Lower leg skin (tissue), 4 donors: ENCODE data around the gene CACNB4. TPM values are rescaled to one million over a fixed set of nuclear protein-coding genes. Genes with fewer than 3 reads are reported as not detected.

Source experiments
- DNase-seq, 2 donors: peaks; one replicate each; pipeline ENCODE4 v3.0.0-alpha.2; 2019; ENCODE audit warnings: low spot score in 2 of 2
- H3K4me3 ChIP-seq: fragments of 200-600 bp; sonication (generic); 2 replicates; pipeline ENCODE4 v1.5.1; 2017; ENCODE audit warnings: mild to moderate bottlenecking, low read depth; ENCODE audit not compliant: poor library complexity, severe bottlenecking
- POLR2A ChIP-seq, 2 donors: fragments of 450-650 bp; IDR thresholded peaks; one replicate each; pipeline ENCODE4 v1.6.1; 2016 to 2017; ENCODE audit warnings: antibody characterized with exemption in 2 of 2, mild to moderate bottlenecking in 1 of 2, moderate library complexity in 1 of 2
- WGBS, 2 donors: methylation state at CpG; one replicate each; pipeline ENCODE4 v1.1.5; 2018; 5-methylcytosine and 5-hydroxymethylcytosine counted together
- intact Hi-C: fragments of 100-400 bp; cut with DNase I; formaldehyde crosslinking; loops from one replicate; pipeline ENCODE4 v1.15.0; 2023; ENCODE audit warnings: low total_unique reads
- total RNA-seq, 4 donors: library from RNA; depleted of rRNA; stranded (reverse); fragments of >200 nt; gene quantifications; one replicate each; pipeline ENCODE4 v1.1.0, GENCODE V29; 2016
- TF ChIP-seq, protein P1 (sequence below), 3 donors: fragments of 450-650 bp; IDR thresholded peaks; one replicate each; pipeline ENCODE4 v1.5.1; 2016; ENCODE audit warnings: antibody characterized with exemption in 3 of 3, mild to moderate bottlenecking in 3 of 3, moderate library complexity in 2 of 3

CACNB4 gene
- total RNA-seq, 4 donors from 2014 or later, result 2.4 to 6.3 (median 3.5) TPM

DNA sequence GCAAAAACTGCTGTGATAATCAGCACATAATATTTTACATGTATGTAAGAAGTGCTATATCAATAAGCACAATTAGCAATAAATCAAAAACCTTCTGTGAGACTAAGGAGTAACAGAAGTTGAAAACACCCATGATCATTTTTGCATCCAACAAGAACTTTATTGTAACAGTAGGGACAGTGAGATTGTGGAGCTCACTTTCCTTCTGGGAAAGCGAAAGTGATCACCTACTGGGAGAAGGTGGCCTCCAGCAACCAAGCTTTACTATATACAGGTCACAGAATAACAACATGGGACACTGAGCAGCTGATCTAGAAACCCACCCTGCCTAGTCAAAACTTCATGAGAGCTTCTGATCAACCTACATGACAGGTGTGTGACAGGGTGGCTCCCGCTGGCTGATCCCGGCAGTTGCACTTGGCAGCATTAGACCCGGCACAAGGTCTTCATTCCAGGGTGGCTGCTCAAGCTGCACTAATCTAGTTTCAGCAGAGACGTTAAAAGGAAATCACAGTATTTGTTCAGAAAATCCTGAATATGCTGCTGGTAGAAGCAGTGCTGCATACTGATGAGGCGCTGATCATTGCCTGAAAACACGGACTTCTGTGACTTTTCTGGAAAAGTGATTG lies 207.2 kb downstream of the CACNB4 start:
- intact Hi-C loops, result no loop called here
- TF ChIP-seq POLR2A (IDR thresholded peaks at IDR 0.05), result no peak
- TF ChIP-seq, protein P1, sequence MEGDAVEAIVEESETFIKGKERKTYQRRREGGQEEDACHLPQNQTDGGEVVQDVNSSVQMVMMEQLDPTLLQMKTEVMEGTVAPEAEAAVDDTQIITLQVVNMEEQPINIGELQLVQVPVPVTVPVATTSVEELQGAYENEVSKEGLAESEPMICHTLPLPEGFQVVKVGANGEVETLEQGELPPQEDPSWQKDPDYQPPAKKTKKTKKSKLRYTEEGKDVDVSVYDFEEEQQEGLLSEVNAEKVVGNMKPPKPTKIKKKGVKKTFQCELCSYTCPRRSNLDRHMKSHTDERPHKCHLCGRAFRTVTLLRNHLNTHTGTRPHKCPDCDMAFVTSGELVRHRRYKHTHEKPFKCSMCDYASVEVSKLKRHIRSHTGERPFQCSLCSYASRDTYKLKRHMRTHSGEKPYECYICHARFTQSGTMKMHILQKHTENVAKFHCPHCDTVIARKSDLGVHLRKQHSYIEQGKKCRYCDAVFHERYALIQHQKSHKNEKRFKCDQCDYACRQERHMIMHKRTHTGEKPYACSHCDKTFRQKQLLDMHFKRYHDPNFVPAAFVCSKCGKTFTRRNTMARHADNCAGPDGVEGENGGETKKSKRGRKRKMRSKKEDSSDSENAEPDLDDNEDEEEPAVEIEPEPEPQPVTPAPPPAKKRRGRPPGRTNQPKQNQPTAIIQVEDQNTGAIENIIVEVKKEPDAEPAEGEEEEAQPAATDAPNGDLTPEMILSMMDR (IDR thresholded peaks at IDR 0.05), result no peak
- no peak for DNase-seq
- 57 to 58% methylated on average over 7 of the region's 7 CpGs for WGBS, 2 donors
- H3K4me3 ChIP-seq, result no peak overlapping the region

DNA sequence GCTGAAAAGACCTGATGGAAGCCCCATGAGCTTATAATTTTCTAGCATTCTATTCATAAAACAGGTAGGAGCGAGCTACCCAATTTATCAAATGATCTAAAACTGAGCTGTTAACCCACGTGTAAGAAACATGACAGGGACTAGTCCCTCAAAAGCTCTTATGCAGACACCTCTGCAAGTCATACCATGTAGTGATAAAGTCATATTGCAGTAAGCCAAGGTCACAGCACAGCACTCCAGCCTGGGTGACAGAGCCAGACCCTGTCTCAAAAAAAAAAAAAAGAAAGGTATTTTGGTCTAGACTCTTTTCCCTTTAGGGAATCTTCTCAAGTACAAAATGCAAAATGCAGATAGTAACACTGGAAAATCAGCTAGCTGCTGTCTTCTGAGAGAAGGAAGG lies 211.7 kb downstream of the CACNB4 start:
- 66 to 75% methylated on average over 2 of the region's 2 CpGs for WGBS, 2 donors
- TF ChIP-seq POLR2A (IDR thresholded peaks at IDR 0.05), result no peak
- TF ChIP-seq, protein P1 (IDR thresholded peaks at IDR 0.05), result no peak
- DNase-seq, result no peak
- H3K4me3 ChIP-seq, result no peak overlapping the region
- intact Hi-C loops, result no loop called here

DNA sequence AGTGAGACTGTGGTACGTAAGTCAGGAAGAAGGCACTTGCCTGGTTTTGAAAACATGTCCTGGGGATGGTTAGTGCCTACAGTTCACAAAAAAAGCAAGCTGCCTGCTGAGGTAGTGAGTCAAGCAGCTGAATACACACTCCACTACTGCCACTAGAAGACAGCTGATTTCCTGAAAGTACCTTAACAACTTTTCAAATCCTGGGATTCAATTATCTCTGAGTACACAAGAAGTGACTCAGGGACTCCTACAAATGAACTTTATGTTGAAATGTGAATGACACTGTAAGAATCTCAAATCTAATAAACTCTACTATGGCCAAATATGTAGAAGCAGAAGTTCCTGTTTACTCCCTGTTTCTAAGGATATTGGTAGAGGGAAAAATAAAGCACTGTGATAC lies 212.6 kb downstream of the CACNB4 start:
- TF ChIP-seq, protein P1 (IDR thresholded peaks at IDR 0.05), result no peak
- no peak for TF ChIP-seq POLR2A (IDR thresholded peaks at IDR 0.05)
- intact Hi-C loops, result no loop called here
- H3K4me3 ChIP-seq, result no peak overlapping the region
- DNase-seq, result no peak
- WGBS, 2 donors, result 84 to 100% methylated on average over 1 of the region's 1 CpG

DNA sequence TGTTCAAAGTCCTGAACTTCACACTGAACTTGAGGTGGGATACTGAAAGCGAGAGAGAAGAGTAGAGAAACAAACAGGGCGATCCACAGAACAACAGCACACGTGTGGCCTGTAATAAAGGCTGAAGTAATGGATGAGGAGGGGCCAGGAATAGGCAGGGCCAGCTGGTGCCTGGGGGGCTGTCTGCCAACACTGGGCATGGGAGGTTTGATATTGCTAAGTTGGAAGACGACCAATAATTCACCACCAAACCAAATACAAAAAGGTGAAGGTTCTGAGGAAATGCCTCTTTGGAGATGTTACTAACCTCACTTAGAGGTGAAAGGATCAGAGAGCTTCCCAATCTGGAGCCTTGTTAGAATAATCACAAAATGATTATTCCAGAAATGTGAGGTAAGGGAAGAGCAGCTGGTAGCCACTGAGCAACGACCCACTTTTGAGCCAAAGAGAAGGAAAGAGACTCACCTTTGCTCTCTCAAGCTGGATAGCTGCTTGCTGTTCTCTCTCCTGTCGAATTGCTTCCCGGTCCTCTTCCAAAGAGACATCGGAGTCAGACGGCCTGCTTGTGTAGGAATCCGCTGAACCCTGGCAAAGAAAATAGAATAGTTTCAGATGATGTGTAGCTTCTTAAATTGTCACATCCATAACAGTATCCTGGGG lies 215.9 kb downstream of the CACNB4 start:
- WGBS, 2 donors, result 90 to 95% methylated on average over 10 of the region's 10 CpGs
- no peak for TF ChIP-seq POLR2A (IDR thresholded peaks at IDR 0.05)
- TF ChIP-seq, protein P1 (IDR thresholded peaks at IDR 0.05), result no peak
- intact Hi-C loops, result no loop called here
- no peak for DNase-seq
- H3K4me3 ChIP-seq, result no peak overlapping the region

DNA sequence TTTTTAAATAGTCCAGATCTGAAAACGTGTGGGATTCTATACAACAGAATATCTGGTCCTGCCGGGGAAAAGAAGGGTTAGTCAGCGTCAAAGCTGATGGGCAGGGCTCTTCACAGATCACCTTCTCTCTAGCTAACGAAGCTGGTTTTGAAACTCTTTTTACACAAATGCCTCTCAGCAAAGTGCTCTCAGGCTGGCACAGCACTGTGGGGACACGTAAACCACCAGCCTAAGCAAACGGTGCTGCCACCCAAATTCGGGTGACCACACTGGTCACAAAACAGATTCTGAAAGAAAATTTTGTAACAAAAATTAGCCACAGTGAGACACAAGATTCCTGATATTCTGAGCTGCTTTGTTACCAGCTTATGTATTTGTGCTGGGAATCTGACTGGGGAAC lies 217.5 kb downstream of the CACNB4 start:
- no peak for TF ChIP-seq POLR2A (IDR thresholded peaks at IDR 0.05)
- TF ChIP-seq, protein P1 (IDR thresholded peaks at IDR 0.05), result no peak
- DNase-seq, result no peak

More for the DNA sequence above, 217.5 kb downstream of the CACNB4 start:
- intact Hi-C loops, result no loop called here
- 87 to 88% methylated on average over 7 of the region's 7 CpGs for WGBS, 2 donors
- H3K4me3 ChIP-seq, result no peak overlapping the region
